ENCODE measurements around the gene INPP5J. TPM values are rescaled to one million over a fixed set of nuclear protein-coding genes. Genes with fewer than 3 reads are reported as not detected.

INPP5J gene
- total and polyA plus RNA-seq, 2 experiments from 2014 or later = 4.8 to 14.5 TPM

GRCh38 chr22:31099841-31100761, 22.7 kb upstream of the INPP5J start (continued):
- no peak for TF ChIP-seq ZNF462 (CRISPR knock-in tag; IDR thresholded peaks at IDR 0.05)
- TF ChIP-seq REST (IDR thresholded peaks at IDR 0.05; ENCODE audit: unreplicated experiment) = no peak
- no peak for TF ChIP-seq POLR2AphosphoS5 (IDR thresholded peaks at IDR 0.05; ENCODE audit: low read depth)

Measured in GM23338 (cell line).